LoVo (cell line): ENCODE data around the gene MRPL32.

Experiments used
- DNase-seq: peaks from one replicate; pipeline ENCODE4 v3.0.0-alpha.2; 2016; ENCODE audit warnings: low spot score

MRPL32 gene

GRCh38 chr7:42926204-42926603, 6.0 kb upstream of the MRPL32 start:
- DNase-seq: no peak

- DNase-seq: no peak
Measured at GRCh38 chr7:42928754-42929153, 3.4 kb upstream of the MRPL32 start.

- DNase-seq: no peak
Measured at GRCh38 chr7:42929449-42929848, 2.7 kb upstream of the MRPL32 start.

- no peak for DNase-seq
Measured at GRCh38 chr7:42930889-42931288, 1.3 kb upstream of the MRPL32 start.

- no peak for DNase-seq
Measured at GRCh38 chr7:42931447-42931833, 736 bp upstream of the MRPL32 start.

GRCh38 chr7:42932811-42933591, 825 bp downstream of the MRPL32 start:
- DNase-seq: peak; percentile 30

GRCh38 chr7:42934291-42934690, 2.1 kb downstream of the MRPL32 start:
- no peak for DNase-seq

- no peak for DNase-seq
Measured at GRCh38 chr7:42935861-42936260, 3.7 kb downstream of the MRPL32 start.

- no peak for DNase-seq
Measured at GRCh38 chr7:42939457-42940240, 7.5 kb downstream of the MRPL32 start.

- peak; percentile 76 for DNase-seq
Measured at GRCh38 chr7:42940985-42941847, 9.0 kb downstream of the MRPL32 start.

GRCh38 chr7:42945821-42946626, 13.8 kb downstream of the MRPL32 start:
- no peak for DNase-seq

GRCh38 chr7:42946627-42946950, 14.4 kb downstream of the MRPL32 start:
- DNase-seq: no peak

GRCh38 chr7:42947521-42947920, 15.3 kb downstream of the MRPL32 start:
- no peak for DNase-seq

- no peak for DNase-seq
Measured at GRCh38 chr7:42950417-42950816, 18.2 kb downstream of the MRPL32 start.

GRCh38 chr7:42952328-42952727, 20.2 kb downstream of the MRPL32 start:
- DNase-seq: no peak

GRCh38 chr7:42953994-42954393, 21.8 kb downstream of the MRPL32 start:
- no peak for DNase-seq

GRCh38 chr7:42956062-42956461, 23.9 kb downstream of the MRPL32 start:
- DNase-seq: no peak

- DNase-seq: no peak
Measured at GRCh38 chr7:42959549-42959948, 27.4 kb downstream of the MRPL32 start.

- no peak for DNase-seq
Measured at GRCh38 chr7:42960762-42961161, 28.6 kb downstream of the MRPL32 start.

GRCh38 chr7:42961170-42961569, 29.0 kb downstream of the MRPL32 start:
- DNase-seq: no peak

- no peak for DNase-seq
Measured at GRCh38 chr7:42964293-42964692, 32.1 kb downstream of the MRPL32 start.
